ENCODE results near the gene ACSS3.

The ACSS3 gene

DNA sequence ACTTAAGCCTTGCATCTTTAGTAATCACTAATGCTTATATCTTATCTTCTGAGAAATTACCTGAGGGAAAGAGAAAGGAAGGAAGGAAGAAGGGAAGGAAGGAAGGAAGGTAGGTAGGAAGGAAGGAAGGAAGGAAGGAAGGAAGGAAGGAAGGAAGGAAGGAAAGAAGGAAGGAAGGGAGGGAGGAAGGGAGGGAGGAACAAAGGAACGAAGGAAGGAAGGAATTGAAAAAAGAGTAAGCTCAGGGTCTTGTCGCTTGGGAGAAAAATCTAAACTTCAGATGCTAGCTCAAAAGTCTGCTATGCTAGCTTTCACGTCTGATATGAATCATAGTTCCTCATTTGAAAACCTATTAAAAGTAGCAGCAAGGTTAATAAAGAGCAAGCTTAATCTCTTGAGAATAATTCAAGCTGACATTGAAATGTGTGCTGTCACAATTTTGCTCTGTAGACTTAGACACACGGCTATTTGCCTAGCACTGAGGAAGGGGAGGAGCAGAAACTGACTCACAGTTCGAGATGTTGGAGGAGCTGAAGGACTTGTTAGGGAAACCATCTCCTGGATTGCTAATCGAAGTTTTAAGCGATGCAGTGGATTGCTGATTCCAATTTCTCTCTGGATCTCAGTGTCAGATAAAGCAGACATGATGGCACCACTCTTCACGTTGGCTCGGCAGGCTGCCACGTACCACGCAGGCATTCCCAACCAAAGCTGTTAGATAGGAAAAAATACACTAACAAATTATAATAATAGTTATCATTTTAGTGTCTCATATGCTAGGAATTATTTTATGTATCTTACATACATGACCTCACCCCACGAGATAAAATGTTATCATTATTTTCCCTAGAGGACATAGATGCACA is 216.7 kb downstream of the ACSS3 start:
- no peaks in the 10 kb centered on the region for H4K20me1 ChIP-seq
- H3K27ac ChIP-seq, result no peak overlapping the region
- no peak overlapping the region for H3K9ac ChIP-seq
- H3K4me2 ChIP-seq, result peak overlapping the region in 2 of 11 experiments; percentile 8 to 25; a peak in 1 of 22 replicates
- TF ChIP-seq Cebpa-rat (IDR thresholded peaks at IDR 0.05), result no peak
- H3K27me3 ChIP-seq, result no peaks in the 10 kb centered on the region
- no peaks in the 10 kb centered on the region for H3K36me3 ChIP-seq
- peaks cover 0 to 3% (median 0%) of the 10 kb centered on the region in 11 experiments; a peak in 1 of 22 replicates for H3K9me3 ChIP-seq (replicated peaks in 1 of 11)
- H3K4me3 ChIP-seq, result no peak overlapping the region
- peaks cover 0 to 7% (median 2%) of the 10 kb centered on the region in 10 experiments; a peak in 3 of 20 replicates for H3K4me1 ChIP-seq

DNA sequence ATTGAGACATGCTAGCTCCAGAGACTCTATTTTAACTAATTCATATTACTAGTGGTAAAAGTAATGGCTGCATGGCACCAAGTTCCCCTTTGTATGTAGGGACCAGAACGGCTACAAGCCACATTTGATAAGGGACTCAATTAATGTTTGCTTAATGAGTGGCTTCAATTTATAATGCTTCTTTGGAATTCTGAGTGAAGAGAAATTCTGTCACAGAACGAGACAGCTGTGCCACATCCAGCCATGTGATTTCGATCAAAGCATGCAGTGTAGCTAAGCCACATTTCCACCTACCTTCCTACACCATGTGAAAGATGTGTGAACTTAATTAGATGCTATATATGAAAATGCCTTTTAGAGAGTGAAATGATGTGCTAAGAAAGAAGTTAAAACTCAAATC is 217.4 kb downstream of the ACSS3 start:
- Histone ChIP-seq H3K9me3 (replicated peaks in 1 of 11) (peaks cover 0 to 3% (median 0%) of the 10 kb centered on the region in 11 experiments; a peak in 1 of 22 replicates), H3K27me3 (no peaks in the 10 kb centered on the region), H3K4me1 (peaks cover 0 to 7% (median 2%) of the 10 kb centered on the region in 10 experiments; a peak in 3 of 20 replicates), H3K4me2 (no peak overlapping the region), H4K20me1 (no peaks in the 10 kb centered on the region), H3K36me3 (no peaks in the 10 kb centered on the region), H3K4me3 (no peak overlapping the region), H3K27ac (no peak overlapping the region), H3K9ac (no peak overlapping the region)
- TF ChIP-seq Cebpa-rat (IDR thresholded peaks at IDR 0.05), result no peak

DNA sequence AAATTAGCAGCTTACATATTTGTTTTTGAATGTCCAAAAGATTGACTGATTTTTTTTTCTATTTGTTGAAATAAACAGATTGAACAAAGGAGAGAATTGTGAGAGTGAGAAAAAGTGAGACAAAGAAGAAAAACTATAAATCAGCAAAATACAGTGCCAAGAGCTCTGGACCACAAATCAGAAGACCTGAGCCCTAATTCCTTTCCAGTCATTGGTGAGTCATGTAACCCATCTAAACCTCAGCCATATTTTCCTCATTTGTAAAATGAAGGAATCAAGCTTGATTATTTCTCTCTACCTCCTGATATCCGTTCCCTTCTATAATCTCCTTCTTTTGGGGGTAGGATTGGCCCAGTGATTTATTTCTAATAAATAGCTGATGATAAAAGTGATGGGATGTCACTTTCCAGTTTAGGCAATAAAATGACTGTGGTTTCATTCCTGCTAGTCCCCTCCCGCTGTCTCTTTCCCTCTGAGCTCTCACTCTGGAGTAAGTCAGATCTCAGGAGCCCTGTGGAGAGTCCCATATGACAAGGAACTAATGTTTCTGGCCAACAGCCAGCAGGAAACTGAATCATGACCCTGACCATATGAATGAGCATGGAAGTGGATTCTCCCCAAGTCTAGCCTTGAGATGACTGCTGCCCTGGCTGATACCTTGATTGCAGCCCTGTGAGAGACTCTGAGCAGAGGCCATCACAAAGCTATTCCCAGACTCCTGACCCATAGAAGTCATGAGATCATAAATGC is 218.9 kb downstream of the ACSS3 start:
- H3K4me2 ChIP-seq, result peak overlapping the region in 1 of 11 experiments; percentile 3; a peak in 1 of 22 replicates
- H3K27me3 ChIP-seq, result no peaks in the 10 kb centered on the region
- TF ChIP-seq Cebpa-rat (IDR thresholded peaks at IDR 0.05), result no peak
- no peaks in the 10 kb centered on the region for H4K20me1 ChIP-seq
- no peak overlapping the region for H3K27ac ChIP-seq
- H3K4me1 ChIP-seq, result peaks cover 0 to 7% (median 2%) of the 10 kb centered on the region in 10 experiments; a peak in 3 of 20 replicates
- no peaks in the 10 kb centered on the region for H3K36me3 ChIP-seq
- no peak overlapping the region for H3K9ac ChIP-seq
- peaks cover 0 to 3% (median 0%) of the 10 kb centered on the region in 11 experiments; a peak in 1 of 22 replicates for H3K9me3 ChIP-seq (replicated peaks in 1 of 11)
- H3K4me3 ChIP-seq, result no peak overlapping the region

DNA sequence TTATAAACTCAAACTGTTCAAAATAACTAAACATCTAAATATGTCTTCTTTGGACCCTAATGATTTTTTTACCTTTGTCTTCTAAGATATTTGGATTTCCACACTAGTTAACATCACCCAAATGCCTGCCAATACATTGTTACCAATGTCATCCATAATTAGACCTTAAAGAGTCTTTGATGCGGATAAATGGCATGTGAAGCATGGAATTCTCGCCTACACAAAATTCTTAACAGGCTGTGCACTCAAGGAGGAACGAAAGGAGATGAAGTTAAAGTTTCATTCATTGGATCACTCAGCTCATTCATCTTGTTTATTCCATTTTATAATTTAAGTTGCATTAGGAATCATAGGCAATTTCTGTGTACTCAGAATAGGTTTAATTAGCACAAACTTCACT is 219.7 kb downstream of the ACSS3 start:
- H3K4me3 ChIP-seq, result no peak overlapping the region
- no peaks in the 10 kb centered on the region for H3K36me3 ChIP-seq
- H3K9me3 ChIP-seq (replicated peaks in 1 of 11), result peaks cover 0 to 3% (median 0%) of the 10 kb centered on the region in 11 experiments; a peak in 1 of 22 replicates
- H4K20me1 ChIP-seq, result no peaks in the 10 kb centered on the region
- no peak overlapping the region for H3K9ac ChIP-seq
- TF ChIP-seq Cebpa-rat (IDR thresholded peaks at IDR 0.05), result no peak
- H3K27me3 ChIP-seq, result no peaks in the 10 kb centered on the region
- H3K4me2 ChIP-seq, result no peak overlapping the region
- peaks cover 0 to 7% (median 2%) of the 10 kb centered on the region in 10 experiments; a peak in 3 of 20 replicates for H3K4me1 ChIP-seq
- H3K27ac ChIP-seq, result no peak overlapping the region

DNA sequence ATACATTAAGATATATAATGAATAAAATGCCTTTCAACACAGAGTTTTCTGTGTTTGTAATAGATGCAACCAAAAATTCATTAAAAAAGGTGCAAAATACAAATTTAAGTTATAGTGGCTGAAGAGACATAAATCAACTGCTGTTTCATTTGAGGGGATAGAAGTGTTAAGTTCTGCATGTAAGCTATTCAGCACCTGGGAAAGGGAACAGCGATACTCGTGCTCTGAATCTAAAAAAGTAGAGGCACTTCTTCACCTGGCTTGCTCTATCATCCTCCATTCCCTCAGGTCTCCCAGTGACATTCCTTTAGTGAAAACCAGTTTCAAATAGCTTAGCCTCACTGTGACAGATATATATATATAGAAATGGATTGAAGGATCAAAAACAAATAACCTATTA is 222.6 kb downstream of the ACSS3 start:
- Histone ChIP-seq H3K4me3 (no peak overlapping the region), H3K9ac (no peak overlapping the region), H3K4me2 (no peak overlapping the region), H3K27ac (no peak overlapping the region), H3K27me3 (no peaks in the 10 kb centered on the region), H3K9me3 (replicated peaks in 1 of 11) (no peaks in the 10 kb centered on the region), H3K4me1 (peaks cover 0 to 7% (median 0%) of the 10 kb centered on the region in 10 experiments; a peak in 1 of 20 replicates), H4K20me1 (no peaks in the 10 kb centered on the region), H3K36me3 (no peaks in the 10 kb centered on the region)
- no peak for TF ChIP-seq Cebpa-rat (IDR thresholded peaks at IDR 0.05)

DNA sequence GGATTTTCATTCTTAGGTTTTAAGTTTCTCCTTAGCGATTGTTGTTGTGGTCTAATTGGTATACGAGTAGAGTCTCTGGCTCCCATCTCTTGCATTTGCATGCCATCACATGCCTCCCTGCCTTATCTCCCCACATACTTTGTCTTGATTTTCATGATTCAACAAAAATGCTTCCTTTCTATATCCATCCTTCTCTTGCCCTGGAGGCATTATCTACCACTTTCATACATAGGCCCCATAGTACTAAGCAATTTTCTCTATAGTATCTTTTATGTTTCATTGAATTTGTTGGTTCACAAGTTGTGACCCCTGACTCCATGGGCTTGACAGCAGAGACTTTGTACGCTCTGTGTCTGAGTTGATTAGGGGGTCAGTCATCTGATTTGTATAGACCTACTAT is 226.1 kb downstream of the ACSS3 start:
- H3K36me3 ChIP-seq, result no peaks in the 10 kb centered on the region
- H3K9ac ChIP-seq, result no peak overlapping the region
- TF ChIP-seq Cebpa-rat (IDR thresholded peaks at IDR 0.05), result no peak
- H4K20me1 ChIP-seq, result no peaks in the 10 kb centered on the region
- no peaks in the 10 kb centered on the region for H3K4me1 ChIP-seq
- no peaks in the 10 kb centered on the region for H3K9me3 ChIP-seq (replicated peaks in 1 of 11)
- H3K4me2 ChIP-seq, result no peak overlapping the region
- no peaks in the 10 kb centered on the region for H3K27me3 ChIP-seq
- no peak overlapping the region for H3K27ac ChIP-seq
- H3K4me3 ChIP-seq, result no peak overlapping the region
